HG03159 (cell line): Measurements from ENCODE around the gene ZC4H2.
"Not testable (repeated sequence)": the region's sequence is repeated elsewhere in the genome, so short reads cannot be mapped to it uniquely, and the experiment has no call there.

Source experiments
- ATAC-seq: cut with Tn5 transposase; IDR thresholded peaks from one replicate; pipeline ENCODE4 v1.9.1; 2021; ENCODE audit warnings: mild to moderate bottlenecking, moderate library complexity; ENCODE audit not compliant: unreplicated experiment

ZC4H2 gene

GRCh38 chrX:64975989-64976672 is at the start of gene ZC4H2:
Gene ZC4H2, minus strand, starts transcription at chrX:64976450. Its CDS starts 73 bp downstream, at chrX:64976377.
- ATAC-seq, result peak; percentile 98

- ATAC-seq, result no peak
Measured at GRCh38 chrX:65017451-65017850, 41.2 kb upstream of the ZC4H2 start.

GRCh38 chrX:65014230-65014629 is 38.0 kb upstream of the ZC4H2 start:
- no peak for ATAC-seq

- no peak for ATAC-seq
Measured at GRCh38 chrX:65009459-65009858, 33.2 kb upstream of the ZC4H2 start.

GRCh38 chrX:65002208-65002607 is 26.0 kb upstream of the ZC4H2 start:
- ATAC-seq, result not testable (repeated sequence)

GRCh38 chrX:64996805-64997204 is 20.6 kb upstream of the ZC4H2 start:
- ATAC-seq, result no peak

GRCh38 chrX:64994131-64994798 is 18.0 kb upstream of the ZC4H2 start:
- ATAC-seq, result no peak

GRCh38 chrX:64977830-64978229 is 1.6 kb upstream of the ZC4H2 start:
- no peak for ATAC-seq

- no peak for ATAC-seq
Measured at GRCh38 chrX:64977051-64977450, 801 bp upstream of the ZC4H2 start.

- peak; percentile 11 for ATAC-seq
Measured at GRCh38 chrX:64976673-64977040, 407 bp upstream of the ZC4H2 start.

GRCh38 chrX:64975491-64975890 is 759 bp downstream of the ZC4H2 start:
- peak; percentile 27 for ATAC-seq

- no peak for ATAC-seq
Measured at GRCh38 chrX:64925480-64925879, 50.8 kb downstream of the ZC4H2 start.

GRCh38 chrX:64908121-64908520 is 68.1 kb downstream of the ZC4H2 start:
- no peak for ATAC-seq

- ATAC-seq, result no peak
Measured at GRCh38 chrX:64894454-64895038, 81.7 kb downstream of the ZC4H2 start.

- ATAC-seq, result no peak
Measured at GRCh38 chrX:64885850-64886249, 90.4 kb downstream of the ZC4H2 start.

GRCh38 chrX:64878709-64879108 is 97.5 kb downstream of the ZC4H2 start:
- not testable (repeated sequence) for ATAC-seq

- no peak for ATAC-seq
Measured at GRCh38 chrX:64867217-64867616, 109.0 kb downstream of the ZC4H2 start.
